DMS79 treated with DMSO at 0.1 percent for 48 hours (cell line): ENCODE results near the gene M1AP.
A peak's percentile ranks its signal among the peaks of the same experiment; 100 is the strongest.

Experiments
- DNase-seq: peaks from one replicate; lab custom pipeline; 2025; lab: John Stamatoyannopoulos, UW

The M1AP gene

DNA sequence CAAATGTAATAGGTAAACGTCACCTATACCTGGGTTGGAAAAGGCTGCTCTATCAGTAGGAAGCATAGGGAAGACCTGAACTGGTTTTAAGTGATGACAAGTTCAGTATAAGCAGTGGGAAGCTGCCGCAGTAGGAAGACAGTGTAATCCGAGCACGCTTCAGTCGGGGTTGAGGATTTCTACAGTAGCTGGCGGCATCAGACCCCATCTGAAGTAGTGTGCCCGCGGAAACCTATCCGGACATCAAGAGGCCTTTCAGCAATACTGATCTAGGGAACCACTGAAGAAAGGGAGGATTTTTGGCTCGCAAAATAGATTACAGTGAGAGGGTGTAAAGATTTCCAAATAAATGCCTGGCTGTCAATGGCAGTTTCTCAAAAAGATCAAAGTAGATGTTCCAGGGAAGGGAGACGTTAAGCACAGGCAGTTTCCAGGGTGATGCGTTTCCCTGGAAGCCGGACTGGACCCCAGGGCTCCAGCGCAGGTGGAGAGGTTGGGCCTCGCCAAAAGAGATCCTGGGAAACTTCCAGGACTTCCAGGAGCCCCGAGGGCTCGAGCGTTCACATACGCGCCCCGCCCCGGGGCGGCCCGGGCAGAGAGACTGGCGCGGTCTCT lies 99.7 kb downstream of the M1AP start:
- DNase-seq, result peak; percentile 64

DNA sequence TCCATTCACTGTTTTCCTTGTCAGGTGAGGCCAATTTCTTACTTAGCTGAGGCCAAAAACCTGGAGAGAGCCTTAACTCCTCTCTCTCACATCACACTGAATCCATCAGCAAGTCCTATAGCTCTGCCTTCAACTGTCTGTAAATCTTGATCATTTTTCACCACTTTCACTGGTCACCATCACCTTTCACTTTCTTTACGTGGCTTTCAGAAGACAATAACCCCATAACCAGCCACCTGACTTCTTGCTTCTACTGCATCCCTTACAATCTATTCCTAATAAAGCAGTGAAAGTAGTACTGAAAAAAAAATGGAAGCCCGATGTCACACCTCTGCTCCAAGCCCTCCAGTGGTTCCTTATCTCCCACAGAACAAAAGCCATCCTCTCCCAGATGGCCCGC lies 102.1 kb downstream of the M1AP start:
- DNase-seq, result no peak

- DNase-seq, result no peak
These were observed 103.5 kb downstream of the M1AP start for GRCh38 chr2:74544634-74545033.

DNA sequence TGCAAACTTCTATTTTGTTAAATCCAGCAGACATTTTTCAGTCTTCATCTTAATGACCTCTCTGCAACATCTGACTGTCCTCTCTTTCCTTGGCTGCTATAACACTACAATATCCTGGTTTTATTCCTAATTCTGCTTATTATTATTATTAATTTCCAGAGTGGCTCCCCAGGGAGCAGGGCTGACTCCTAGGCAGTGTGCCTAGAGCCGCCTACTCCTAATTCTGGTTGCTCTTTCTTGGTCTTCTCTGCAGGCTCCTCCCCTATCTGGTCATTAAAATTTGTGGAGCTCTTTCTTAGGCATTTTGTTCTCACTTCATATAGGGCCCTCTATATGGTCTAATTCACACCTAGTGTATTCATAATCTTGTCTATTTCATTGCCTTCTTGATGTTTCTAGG lies 105.2 kb downstream of the M1AP start:
- no peak for DNase-seq

- DNase-seq, result no peak
These were observed 107.8 kb downstream of the M1AP start for GRCh38 chr2:74540291-74540690.

- no peak for DNase-seq
These were observed 109.2 kb downstream of the M1AP start for GRCh38 chr2:74538881-74539339.

DNA sequence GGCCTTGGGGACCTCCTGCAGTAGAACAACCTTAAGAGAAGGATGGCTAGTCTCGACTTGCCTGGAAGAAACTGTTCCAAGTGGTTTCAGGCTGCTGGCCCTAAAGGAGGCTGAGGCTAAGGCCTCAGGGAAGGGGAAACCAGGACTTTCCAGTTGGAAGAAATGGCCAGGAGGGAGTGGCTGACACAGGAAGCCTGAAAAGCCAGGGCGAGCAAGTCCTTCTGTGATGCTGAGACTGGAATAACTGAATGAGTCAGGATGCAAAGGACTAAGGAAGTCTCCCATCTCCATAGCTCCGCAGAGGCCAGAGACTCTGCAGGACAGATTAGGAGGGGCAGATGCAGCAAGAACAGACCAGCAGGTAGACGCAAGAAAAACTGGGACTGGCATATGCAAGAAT lies 111.0 kb downstream of the M1AP start:
- no peak for DNase-seq

DNA sequence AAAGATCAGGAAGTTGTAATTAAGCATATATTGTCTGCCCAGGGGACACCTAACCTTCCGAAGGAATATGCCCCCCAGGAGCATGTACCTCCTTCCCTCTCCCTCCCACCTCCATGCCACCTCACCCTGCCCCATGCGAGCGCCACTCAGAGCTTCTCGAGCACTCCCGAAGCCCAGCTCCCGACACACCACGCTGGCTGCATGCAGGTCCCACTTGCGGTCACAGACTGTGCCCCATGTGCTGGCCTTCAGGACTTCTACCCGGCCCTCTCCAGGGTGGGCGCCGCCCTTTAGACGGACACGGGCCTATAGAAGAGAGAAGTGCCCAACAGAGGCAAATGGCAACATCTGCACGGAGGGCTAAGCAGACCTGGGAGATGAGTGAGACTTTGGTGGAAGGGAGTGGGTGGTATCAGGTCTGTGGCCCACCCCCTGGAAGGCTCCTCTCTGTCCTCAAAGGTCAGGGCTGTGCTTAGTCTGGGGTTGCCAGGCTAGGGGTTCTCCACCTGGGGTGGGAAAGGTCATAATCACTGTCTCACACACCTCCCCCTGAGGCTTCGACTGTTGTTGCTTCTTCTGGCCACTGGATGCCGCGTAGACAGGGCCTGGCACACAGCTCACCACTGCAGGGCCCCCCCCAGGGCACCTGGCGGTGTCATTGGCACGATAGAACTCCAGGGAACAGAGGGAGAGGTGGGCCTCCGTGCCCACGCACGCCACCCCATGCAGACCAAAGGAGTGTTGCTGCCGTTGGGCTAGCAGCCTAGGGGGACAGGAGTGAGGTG lies 111.8 kb downstream of the M1AP start:
- no peak for DNase-seq

DNA sequence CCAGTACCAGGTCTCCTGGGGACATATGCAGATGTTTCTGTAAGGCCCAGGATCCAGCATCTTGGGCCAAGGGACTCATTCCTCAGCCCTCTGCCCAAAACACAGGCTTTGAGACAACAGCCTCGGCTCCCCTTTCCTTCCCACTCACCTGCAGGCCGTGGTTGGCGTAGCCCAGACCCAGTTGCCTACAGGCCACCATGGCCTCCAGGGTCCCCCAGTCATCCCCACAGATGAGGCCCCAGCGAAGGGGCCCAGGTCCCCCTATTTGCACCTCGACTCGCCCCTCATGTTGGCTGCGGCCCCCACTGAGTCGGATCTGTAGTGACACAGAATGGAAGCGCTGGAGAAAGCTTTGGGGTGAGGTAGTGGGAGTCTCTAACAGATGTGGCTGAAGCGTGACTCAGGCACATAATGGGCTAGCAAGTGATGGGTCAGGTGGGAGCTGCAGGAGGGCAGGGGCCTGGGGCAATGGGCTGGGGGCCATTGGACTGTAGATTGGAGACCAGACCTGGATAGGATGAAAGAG lies 112.6 kb downstream of the M1AP start:
- no peak for DNase-seq

DNA sequence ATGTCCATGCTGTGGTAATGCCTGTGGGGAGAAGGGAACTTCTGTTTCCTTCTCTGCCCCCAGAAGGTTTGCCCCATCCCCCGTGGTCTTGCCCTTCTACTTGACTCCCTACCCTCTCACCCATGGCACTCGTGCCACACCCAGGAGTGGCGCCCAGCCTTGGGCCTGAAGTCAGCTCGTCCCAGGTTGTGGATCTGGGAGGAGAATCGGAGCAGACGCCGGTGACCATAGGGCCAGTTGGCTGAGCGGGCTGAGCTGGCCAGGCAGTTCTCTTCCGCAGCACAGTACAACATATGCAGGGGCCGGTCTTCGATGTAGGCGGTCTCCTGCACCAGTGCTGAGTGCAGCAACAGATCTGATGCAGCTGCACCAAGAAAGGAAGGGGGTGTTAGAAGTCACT lies 113.7 kb downstream of the M1AP start:
- DNase-seq, result no peak

GRCh38 chr2:74533464-74533863 lies 114.7 kb downstream of the M1AP start:
- no peak for DNase-seq

DNA sequence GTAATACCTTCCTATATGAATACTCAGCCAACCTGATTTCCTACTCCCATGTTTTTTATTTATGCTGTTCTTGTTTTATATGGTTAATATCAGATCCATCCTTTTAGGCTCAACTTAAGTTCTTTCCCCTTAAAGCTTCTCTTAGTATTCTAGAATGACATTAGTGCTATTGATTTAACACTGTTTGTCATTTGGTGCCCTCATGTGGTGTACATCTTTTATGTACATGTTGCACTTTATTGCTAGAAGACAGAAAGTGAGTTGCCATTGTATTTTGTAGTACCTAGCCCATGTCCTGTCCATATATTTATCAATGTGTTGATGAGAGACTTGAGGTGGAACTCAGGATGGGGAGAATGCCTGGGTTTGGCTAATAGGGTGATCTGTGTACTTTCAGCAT lies 115.9 kb downstream of the M1AP start:
- no peak for DNase-seq

GRCh38 chr2:74531666-74532065 lies 116.5 kb downstream of the M1AP start:
- DNase-seq, result no peak

- no peak for DNase-seq
These were observed 117.6 kb downstream of the M1AP start for GRCh38 chr2:74530239-74531187.

GRCh38 chr2:74529357-74530238 lies 118.5 kb downstream of the M1AP start, which contains the start of the genes AUP1 and HTRA2:
TSS of gene AUP1 (minus strand) at chr2:74529706. CDS start at chr2:74529629, 77 bp downstream.
TSS of gene HTRA2 (plus strand) at chr2:74529933. CDS start at chr2:74530007, 74 bp downstream.
- peak; percentile 92 for DNase-seq

DNA sequence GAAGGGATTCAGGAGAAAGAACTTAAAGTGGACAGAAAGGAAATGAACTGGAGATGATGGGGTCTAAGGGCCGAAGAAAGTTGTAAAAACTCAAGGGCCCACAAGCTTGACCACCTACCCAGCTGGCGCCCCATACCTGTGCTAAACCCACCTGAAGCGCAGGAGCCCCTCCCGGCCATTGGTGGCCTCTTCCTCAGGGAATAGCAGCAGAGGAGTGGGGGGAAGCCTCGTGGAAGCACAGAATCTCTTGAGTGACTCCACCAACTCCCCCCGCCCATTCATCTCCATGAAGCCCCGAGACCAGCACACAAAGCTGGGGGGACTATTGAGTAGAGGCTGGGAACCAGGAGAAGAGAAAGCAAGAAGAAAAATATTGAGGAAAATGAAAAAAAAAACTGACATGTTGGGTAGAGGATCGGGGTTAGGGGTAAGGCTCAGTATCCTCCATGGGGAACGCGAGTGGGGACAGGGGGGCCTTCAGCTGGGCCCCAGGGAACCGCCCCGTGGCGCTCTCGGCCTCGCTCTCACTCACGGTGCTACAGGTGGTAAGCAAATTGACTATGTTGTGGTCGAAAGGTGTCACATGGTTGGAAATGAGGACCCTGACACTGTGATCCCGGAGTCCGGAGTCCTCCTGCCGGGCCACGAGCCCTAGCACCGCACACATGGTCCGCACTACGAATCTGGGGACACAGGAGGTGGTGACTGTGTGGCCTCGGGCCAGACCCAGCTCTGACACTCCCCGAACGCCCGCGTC lies 119.4 kb downstream of the M1AP start:
- no peak for DNase-seq

DNA sequence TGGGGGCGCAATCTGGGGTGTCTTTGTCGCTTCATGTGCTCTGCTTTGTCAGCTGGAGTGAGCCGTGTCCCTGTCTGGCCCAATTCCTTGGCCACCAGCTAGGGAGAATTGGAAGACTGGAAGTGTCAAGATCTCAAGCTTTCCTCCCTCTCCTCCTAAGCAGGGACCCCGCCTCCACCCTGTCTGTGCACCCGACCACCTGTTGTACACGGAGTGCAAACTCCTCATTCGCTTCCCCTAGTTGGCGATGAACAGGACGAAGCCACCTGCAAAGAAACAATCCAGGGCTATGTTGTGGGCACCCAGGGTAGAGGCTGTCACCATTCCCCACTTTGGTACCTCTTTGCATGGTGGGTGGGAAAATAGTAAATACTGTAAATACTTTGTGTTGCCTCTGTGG lies 120.4 kb downstream of the M1AP start:
- no peak for DNase-seq

GRCh38 chr2:74526649-74527230 lies 121.4 kb downstream of the M1AP start:
- DNase-seq, result no peak

- DNase-seq, result no peak
These were observed 122.1 kb downstream of the M1AP start, which contains the start of gene DQX1 for GRCh38 chr2:74525717-74526648. TSS of gene DQX1 (minus strand) at chr2:74526231. CDS start at chr2:74525729, 502 bp downstream.
